ENCODE measurements around the gene LARP1B.
"Not testable (repeated sequence)": the region's sequence is repeated elsewhere in the genome, so short reads cannot be mapped to it uniquely, and the experiment has no call there.

The LARP1B gene

DNA sequence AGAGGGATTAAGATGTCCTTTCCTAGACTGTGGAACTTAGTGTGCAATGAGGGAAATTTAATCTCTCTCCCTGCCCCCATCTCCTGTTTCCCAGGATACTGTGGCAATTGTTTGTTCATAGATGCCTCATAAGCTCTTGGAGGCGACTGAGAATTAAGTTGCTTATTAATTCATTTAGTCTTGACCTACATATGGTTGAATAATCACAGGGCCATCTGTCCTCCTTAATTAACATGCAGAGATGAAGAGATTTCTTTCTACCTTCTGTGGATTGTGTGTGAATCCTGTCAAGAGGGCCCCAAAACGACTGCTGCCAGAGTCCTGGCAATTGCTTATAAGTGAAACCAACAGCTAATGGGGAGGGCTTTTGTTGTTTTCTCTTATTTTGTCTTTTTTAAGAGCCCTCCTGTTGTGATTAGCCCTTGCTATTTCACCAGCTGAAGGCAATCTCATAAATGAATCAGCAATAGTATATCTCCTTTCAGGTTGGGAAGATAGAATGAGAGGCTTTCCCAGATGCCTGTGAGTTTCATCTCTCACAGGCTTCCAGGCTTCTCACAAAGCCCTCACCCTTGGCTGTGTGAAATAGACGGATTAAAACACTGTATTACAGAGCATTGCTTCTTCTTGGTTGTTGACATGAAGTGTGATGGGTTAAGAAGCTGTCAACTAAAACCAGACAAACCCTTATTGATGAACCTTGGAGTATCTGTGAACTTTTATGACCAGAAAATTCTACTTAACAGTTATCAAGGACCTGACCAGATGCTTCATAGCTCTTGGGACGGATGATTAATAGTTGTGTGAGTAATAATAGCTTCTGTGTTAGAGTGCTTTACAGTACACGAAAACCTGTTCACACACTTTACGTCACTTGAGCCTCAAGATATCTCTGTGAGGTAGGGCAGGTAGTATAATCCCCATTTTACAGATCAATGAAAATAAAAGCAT, 168.0 kb downstream of the LARP1B start:
- DNase-seq, result no peak

DNA sequence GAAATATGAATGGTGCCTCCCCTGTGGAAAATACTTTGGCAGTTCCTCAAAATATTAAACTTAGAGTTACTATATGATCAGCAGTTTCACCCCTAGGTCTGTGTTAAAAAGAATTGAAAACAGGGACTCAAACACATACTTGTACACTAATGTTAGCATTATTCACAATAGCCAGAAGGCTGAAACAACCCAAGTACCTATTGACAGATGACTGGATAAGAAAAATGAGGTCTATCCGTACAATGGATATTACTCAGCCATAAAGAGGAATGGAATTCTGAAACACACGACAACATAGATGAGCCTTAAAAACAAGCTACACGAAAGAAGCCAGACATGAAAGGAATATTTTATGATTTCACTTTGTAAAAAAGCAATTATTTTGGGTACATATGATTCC, 171.6 kb downstream of the LARP1B start:
- no peak for DNase-seq

DNA sequence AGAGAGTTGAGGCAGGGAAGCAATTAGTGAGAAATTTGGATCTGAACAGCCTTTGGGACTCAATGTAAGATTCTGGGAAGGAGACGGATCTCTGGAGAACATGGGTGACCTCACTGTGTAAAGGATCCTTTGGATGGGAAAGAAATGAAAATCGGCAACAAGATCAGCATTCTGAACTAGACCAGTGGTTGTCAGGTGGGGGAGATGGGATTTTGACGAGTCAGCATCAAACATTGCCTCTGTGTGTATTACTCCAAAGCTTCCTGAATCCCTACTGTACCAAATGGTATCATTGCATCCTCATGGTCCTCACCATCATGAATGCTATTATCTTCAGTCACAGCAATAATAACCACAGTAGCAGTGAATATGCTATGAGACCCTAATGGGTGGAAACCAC, 173.7 kb downstream of the LARP1B start:
- no peak for DNase-seq

DNA sequence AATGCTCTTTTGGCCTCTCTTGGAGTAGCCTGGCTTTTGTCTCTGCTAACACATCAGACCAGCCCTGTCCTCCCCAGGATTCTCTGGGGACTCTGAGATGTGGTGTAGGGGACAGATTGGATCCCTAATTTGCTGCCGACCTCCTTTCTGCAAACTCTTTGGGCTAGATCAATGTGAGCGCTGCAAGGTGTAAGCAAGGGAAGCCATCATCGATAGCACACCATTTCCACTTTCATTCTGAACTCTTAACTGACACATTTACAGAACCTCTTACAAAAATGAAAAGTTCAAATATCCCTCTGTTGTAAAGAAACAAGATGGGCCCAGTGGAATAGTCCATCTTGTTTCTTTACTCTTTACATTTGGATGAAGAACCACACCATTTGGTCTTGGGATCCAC, 179.9 kb downstream of the LARP1B start:
- no peak for DNase-seq

DNA sequence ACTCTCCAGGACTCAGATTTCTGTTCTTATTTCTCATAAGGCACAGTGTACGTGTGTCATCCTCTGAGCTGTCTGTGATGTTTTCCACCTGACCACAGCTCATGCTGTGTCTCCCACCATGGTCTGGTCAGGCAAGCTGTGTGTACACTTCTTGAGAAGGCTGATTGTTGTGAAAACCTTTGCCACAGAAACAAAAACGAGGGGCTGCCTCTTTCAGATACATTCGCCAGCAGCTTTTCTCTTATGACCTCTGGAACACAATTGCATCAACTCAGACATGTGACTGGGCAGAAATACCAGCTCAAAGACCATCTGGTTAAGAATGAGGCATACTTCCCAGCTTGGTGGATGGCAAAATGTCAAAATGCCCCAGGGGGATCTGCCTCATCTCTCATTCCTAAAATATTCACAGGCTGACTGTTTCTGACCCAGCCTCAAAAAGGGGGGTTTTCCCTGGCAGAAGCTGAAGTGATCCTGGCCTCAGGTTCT, 180.4 kb downstream of the LARP1B start:
- DNase-seq, result no peak

DNA sequence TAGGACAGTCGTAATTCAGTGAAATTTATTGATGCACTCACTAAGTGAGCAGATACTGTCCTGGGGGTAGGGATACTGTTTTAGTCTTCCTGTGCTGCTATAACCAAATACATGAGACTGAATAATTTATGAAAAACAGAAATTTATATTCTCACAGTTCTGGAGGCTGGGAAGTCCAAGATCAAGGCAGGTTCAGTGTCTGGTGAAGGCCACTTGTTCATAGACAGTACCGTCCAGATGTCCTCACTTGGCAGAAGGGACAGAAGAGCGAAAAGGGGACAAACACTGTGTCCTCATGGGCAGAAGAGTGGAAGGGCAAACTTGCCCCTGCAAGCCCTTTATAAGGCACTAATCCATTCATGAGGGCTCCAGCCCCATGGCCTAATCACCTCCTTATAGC, 180.9 kb downstream of the LARP1B start:
- DNase-seq, result no peak

DNA sequence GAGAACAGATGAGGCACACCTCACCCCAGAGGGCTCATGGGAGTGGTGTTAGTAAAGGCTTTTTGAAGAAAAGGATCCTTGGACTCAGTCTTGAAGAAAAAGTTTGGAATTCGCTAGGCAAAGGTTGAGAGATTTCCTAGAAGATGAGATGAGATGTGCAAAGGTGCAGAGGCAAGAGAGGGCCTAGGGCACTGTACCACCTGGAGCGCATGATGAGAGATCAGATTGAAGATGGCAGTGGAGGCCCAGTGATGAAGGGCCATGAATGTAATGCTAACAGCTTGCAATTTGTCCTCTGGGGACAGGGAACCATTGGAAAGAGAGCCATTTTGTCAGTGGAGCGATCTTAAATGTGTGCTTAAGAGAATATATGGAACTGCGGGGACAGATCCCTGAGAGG, 181.5 kb downstream of the LARP1B start:
- DNase-seq, result no peak

DNA sequence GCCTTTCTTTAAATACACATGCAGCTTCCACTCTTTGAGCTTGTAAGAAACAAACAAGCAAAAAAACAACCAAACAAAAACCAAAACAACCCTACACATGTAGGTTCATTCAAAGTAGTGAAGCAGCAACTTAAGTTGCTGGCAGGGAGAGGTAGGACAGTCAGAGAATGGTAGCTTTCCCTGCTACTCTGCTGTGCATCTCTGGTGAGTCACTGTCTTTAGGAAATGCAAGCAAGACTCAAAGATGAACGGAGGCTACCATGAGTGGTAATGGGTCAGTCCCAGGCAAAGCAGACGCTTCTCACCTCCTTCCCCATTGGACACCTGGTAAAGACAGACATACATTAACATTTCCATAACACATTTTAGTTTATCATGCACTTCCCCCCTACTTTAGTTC, 183.3 kb downstream of the LARP1B start:
- no peak for DNase-seq

DNA sequence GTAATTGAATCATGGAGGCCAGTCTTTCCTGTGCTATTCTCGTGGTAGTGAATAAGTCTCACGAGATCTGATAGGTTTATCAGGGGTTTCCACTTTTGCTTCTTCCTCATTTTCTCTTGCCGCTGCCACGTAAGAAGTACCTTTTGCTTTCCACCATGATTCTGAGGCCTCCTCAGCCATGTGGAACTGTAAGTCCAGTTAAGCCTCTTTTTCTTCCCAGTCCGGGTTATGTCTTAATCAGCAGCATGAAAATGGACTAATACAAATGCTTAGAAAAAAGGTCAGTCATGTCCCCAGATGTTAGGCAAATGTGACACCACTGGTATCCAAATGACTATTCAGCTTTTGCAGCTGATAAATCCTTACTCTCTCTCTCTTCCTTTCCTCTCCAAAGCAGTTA, 184.3 kb downstream of the LARP1B start:
- DNase-seq, result not testable (repeated sequence)

DNA sequence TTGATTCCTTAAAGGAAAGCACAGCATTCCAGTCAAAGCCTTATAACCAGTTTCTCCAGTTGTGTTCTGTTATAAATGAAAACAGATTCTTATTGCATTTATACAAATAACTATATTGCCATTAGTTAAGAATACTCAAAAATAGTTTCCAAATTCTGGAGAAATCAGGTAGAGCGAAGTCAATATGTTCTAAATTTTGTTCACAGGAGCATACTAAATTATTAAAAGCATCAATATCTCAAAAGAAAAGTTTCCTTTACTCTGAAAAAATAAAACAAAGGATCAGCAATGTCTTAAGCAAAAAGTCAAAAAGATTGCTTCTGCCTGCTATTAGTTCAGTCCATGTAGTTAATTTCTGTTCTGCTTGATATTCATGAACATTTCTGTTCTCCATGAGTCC, 186.8 kb downstream of the LARP1B start:
- DNase-seq, result no peak

DNA sequence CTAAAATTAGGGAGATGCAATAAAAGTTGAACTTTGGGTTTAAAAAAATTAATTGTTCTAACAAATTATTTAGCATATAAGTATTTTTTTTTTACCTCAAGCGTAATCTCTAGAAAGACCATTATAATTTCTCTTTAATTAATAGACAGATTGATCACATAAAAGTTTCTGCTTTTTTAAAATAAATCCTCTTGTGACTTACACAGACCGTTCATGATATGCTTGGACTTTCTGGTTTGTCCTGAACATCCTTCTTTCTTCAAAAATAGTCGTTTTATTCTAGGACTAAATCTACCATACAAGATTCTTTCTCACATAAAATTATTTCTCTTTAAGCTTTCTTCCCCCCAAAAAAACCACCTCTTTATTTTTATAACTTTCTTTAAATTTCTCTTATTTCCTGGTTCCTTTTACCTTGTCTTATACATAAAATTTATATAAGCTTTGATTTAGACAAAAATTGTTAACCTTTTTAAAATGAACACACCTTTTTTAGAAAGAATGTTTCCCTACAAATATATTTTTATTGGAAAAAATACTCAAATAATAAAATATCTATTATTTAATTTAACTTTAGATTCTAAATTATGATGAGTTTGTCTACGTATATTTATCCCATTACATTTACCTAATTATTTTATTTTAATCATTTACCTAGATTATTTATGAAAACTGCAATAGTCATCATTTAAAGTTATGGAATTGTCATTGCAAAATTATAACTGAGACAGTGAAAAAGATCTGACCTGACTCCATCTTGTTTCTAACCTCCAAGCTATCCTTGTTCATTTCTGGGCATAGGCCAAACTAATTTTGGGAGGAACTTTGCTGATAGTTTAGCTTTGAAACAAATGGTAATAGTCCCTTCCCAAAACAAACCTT, 188.9 kb downstream of the LARP1B start:
- no peak for DNase-seq

DNA sequence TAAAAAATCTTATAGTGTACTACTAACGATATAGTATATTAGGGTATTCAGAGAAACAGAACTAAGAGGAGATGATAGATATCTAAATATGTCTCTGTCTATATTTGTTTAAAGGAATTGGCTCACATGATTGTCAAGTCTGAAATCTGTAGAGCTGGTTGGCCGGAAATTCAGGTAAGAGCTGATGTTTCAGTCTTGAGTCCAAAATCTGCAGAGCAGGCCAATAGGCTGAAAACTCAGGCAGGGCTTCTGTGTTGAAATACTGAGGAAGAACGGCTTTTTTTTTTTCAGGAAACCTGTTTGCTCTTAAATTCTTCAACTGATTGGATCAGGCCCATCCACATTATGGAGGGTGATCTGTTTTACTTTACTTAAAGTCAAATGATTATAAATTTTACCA, 194.8 kb downstream of the LARP1B start:
- no peak for DNase-seq

DNA sequence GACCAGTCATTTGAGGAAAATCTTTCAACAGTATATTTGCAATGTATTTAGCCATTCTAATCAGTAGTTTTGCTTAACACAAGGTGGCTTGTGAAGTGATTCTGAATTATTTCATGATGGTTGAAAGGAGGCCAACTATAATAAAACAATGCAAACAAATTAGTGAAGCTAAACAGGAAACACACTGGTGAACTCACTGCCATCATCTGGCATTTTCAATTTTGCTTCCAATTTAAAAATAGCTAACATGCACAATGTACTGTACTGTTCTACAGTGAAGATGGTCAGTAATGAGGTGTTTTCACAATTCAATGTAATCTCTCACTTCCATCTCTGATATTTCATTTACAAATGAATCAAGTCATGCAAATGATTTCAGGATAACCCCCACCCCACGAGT, 195.4 kb downstream of the LARP1B start:
- DNase-seq, result no peak

DNA sequence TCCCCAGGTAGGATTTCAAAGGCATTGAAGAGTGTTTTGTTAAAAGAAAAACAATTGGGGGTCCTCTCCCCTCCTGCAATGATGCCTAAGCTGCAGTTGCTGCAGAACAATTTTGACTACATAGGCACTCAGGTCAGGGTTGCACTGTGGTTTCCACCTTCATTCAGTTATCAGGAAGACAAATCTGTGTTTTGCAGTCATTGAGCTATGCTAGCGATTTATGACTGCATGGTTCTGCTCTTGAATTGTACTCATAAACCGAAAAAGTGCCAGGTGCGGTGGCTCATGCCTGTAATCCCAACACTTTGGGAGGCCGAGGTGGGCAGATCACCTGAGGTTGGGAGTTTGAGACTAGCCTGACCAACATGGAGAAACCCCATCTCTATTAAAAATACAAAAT, 197.1 kb downstream of the LARP1B start:
- not testable (repeated sequence) for DNase-seq

DNA sequence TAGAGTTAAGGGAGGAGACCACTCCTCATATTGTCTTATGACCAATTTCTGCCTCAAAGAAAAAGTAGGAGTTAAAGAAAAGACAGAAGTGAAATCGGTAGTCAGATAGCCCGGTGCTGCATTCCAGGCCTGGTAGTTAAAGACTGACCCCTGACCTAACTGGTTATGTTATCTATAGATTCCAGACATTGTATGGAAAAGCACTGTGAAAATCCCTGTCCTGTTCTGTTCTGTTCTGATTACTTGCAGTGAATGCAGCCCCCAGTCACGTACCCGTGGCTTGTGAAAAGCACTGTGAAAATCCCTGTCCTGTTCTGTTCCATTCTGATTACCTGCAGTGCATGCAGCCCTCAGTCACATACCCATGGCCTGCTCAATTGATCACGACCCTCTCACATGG, 198.8 kb downstream of the LARP1B start:
- DNase-seq, result not testable (repeated sequence)

All from activated CD4-positive, CD25-positive, alpha-beta regulatory T cell treated with anti-CD3 and anti-CD28 coated beads, Interleukin-2, amount 50 U/mL, for 72 hours (primary cell).